ENCODE measurements around the gene IPPK.

Gene IPPK

GRCh38 chr9:92617951-92618510 is 51.9 kb downstream of the IPPK start:
- no peak overlapping the region for H3K27ac ChIP-seq (ENCODE audit: low read length)
- DNase-seq = no peak
- no peaks in the 10 kb centered on the region for H3K9me3 ChIP-seq (replicated peaks; ENCODE audit: insufficient read depth, low read length)
- H4K20me1 ChIP-seq (ENCODE audit: insufficient read depth, low read length) = no peaks in the 10 kb centered on the region
- H3K9ac ChIP-seq (ENCODE audit: low read length) = no peak overlapping the region
- no peaks in the 10 kb centered on the region for H3K79me2 ChIP-seq (ENCODE audit: low read length)
- no peaks in the 10 kb centered on the region for H3K4me1 ChIP-seq (ENCODE audit: low read length)
- no peaks in the 10 kb centered on the region for H3F3A ChIP-seq (ENCODE audit: insufficient read depth, low read length)
- H3K36me3 ChIP-seq (replicated peaks; ENCODE audit: insufficient read depth, low read length) = peaks cover 12% of the 10 kb centered on the region; the same call in 1 of the 2 replicates
- TF ChIP-seq CTCF (IDR thresholded peaks at IDR 0.05; ENCODE audit: low read length) (no peak), EZH2phosphoT487 (IDR thresholded peaks at IDR 0.05; ENCODE audit: low read length) (no peak), EZH2 (optimal IDR thresholded peaks at IDR 0.05; ENCODE audit: low read depth, low read length) (no peak)
- no peak overlapping the region for H3K4me3 ChIP-seq (ENCODE audit: low read length)
- H3K4me2 ChIP-seq (ENCODE audit: low read depth, low read length) = no peak overlapping the region
- H2AFZ ChIP-seq (ENCODE audit: low read length) = no peak overlapping the region
- no peaks in the 10 kb centered on the region for H3K27me3 ChIP-seq (replicated peaks; ENCODE audit: insufficient read depth, low read length)
- H3K9me2 ChIP-seq (replicated peaks; ENCODE audit: insufficient read depth, low read length) = no peaks in the 10 kb centered on the region

GRCh38 chr9:92617195-92617813 is 52.6 kb downstream of the IPPK start:
- no peaks in the 10 kb centered on the region for H4K20me1 ChIP-seq (ENCODE audit: insufficient read depth, low read length)
- no peaks in the 10 kb centered on the region for H3K79me2 ChIP-seq (ENCODE audit: low read length)
- H3K4me1 ChIP-seq (ENCODE audit: low read length) = no peaks in the 10 kb centered on the region
- H3K4me2 ChIP-seq (ENCODE audit: low read depth, low read length) = no peak overlapping the region
- peaks cover 12% of the 10 kb centered on the region; the same call in 1 of the 2 replicates for H3K36me3 ChIP-seq (replicated peaks; ENCODE audit: insufficient read depth, low read length)
- H3K27me3 ChIP-seq (replicated peaks; ENCODE audit: insufficient read depth, low read length) = no peaks in the 10 kb centered on the region
- no peak overlapping the region for H3K9ac ChIP-seq (ENCODE audit: low read length)
- no peak overlapping the region for H3K27ac ChIP-seq (ENCODE audit: low read length)
- TF ChIP-seq EZH2 (optimal IDR thresholded peaks at IDR 0.05; ENCODE audit: low read depth, low read length) = no peak
- no peak for TF ChIP-seq CTCF (IDR thresholded peaks at IDR 0.05; ENCODE audit: low read length)
- TF ChIP-seq EZH2phosphoT487 (IDR thresholded peaks at IDR 0.05; ENCODE audit: low read length) = no peak
- H3F3A ChIP-seq (ENCODE audit: insufficient read depth, low read length) = no peaks in the 10 kb centered on the region
- H3K9me3 ChIP-seq (replicated peaks; ENCODE audit: insufficient read depth, low read length) = no peaks in the 10 kb centered on the region
- H3K4me3 ChIP-seq (ENCODE audit: low read length) = no peak overlapping the region
- no peak for DNase-seq
- no peaks in the 10 kb centered on the region for H3K9me2 ChIP-seq (replicated peaks; ENCODE audit: insufficient read depth, low read length)
- H2AFZ ChIP-seq (ENCODE audit: low read length) = no peak overlapping the region

GRCh38 chr9:92616655-92617111 is 53.2 kb downstream of the IPPK start:
- no peak overlapping the region for H3K4me2 ChIP-seq (ENCODE audit: low read depth, low read length)
- no peak overlapping the region for H2AFZ ChIP-seq (ENCODE audit: low read length)
- no peaks in the 10 kb centered on the region for H3K9me2 ChIP-seq (replicated peaks; ENCODE audit: insufficient read depth, low read length)
- TF ChIP-seq CTCF (IDR thresholded peaks at IDR 0.05; ENCODE audit: low read length) = no peak
- no peak for TF ChIP-seq EZH2 (optimal IDR thresholded peaks at IDR 0.05; ENCODE audit: low read depth, low read length)
- no peak for TF ChIP-seq EZH2phosphoT487 (IDR thresholded peaks at IDR 0.05; ENCODE audit: low read length)
- H3K36me3 ChIP-seq (replicated peaks; ENCODE audit: insufficient read depth, low read length) = peaks cover 12% of the 10 kb centered on the region; the same call in 1 of the 2 replicates
- no peak overlapping the region for H3K27ac ChIP-seq (ENCODE audit: low read length)
- no peaks in the 10 kb centered on the region for H3K79me2 ChIP-seq (ENCODE audit: low read length)
- no peak for DNase-seq
- H4K20me1 ChIP-seq (ENCODE audit: insufficient read depth, low read length) = no peaks in the 10 kb centered on the region
- H3K9me3 ChIP-seq (replicated peaks; ENCODE audit: insufficient read depth, low read length) = no peaks in the 10 kb centered on the region
- no peaks in the 10 kb centered on the region for H3F3A ChIP-seq (ENCODE audit: insufficient read depth, low read length)
- no peak overlapping the region for H3K9ac ChIP-seq (ENCODE audit: low read length)
- no peaks in the 10 kb centered on the region for H3K4me1 ChIP-seq (ENCODE audit: low read length)
- H3K4me3 ChIP-seq (ENCODE audit: low read length) = no peak overlapping the region
- H3K27me3 ChIP-seq (replicated peaks; ENCODE audit: insufficient read depth, low read length) = no peaks in the 10 kb centered on the region
